Measurements from ENCODE around the gene MPRIP.
A peak's percentile ranks its signal among the peaks of the same experiment; 100 is the strongest.
"Not testable (repeated sequence)": the region's sequence is repeated elsewhere in the genome, so short reads cannot be mapped to it uniquely, and the experiment has no call there.

The MPRIP gene

GRCh38 chr17:17014748-17015124, 27.5 kb upstream of the MPRIP start:
- not testable (repeated sequence) for DNase-seq

DNA sequence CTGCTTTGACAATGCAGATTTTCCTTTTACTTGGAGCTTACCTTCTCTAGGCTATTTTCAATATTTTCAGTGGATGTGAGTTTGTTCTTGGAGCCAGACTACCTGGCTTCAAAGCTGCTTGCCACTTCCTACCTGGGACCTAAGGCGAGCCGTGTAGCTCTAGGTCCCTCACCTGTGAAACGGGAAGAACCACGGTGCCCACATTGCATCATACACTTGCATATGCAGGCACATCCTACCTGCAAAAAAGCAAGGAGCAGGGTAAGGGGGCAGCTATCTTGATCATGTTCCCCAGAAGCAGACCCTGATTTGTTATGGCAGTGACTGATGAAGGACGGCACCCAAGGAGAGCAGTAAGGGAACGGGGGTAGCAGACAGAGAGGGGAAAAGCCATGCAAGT, 27.0 kb upstream of the MPRIP start:
- DNase-seq: no peak

GRCh38 chr17:17016199-17017197, 25.8 kb upstream of the MPRIP start:
- peak; percentile 50 for DNase-seq

- no peak for DNase-seq
These were observed 24.8 kb upstream of the MPRIP start for GRCh38 chr17:17017343-17018014.

DNA sequence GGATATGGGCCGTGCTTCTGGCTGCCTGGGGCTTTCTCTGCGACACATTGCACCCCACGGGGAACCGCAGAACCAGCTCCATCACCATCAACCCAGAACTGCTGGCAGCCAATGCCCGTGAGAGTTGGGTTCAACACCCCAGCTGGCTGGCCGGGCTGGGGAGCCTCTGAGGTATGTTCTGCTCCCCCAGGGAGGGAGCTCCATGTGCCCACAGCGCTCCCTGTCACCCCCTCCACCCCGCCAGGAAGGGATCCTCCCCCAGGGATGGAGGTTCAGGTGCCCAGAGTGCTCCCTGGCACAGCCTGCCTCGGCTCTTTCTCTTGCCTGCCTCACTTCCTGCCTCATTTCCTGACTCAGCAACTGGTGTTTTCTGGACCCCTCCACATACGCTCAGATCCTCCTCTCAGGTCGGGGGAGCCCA, 24.2 kb upstream of the MPRIP start:
- no peak for DNase-seq

- DNase-seq: no peak
These were observed 23.4 kb upstream of the MPRIP start for GRCh38 chr17:17018612-17019429.

- no peak for DNase-seq
These were observed 22.9 kb upstream of the MPRIP start for GRCh38 chr17:17019430-17019762.

GRCh38 chr17:17019891-17020456, 22.3 kb upstream of the MPRIP start:
- no peak for DNase-seq

DNA sequence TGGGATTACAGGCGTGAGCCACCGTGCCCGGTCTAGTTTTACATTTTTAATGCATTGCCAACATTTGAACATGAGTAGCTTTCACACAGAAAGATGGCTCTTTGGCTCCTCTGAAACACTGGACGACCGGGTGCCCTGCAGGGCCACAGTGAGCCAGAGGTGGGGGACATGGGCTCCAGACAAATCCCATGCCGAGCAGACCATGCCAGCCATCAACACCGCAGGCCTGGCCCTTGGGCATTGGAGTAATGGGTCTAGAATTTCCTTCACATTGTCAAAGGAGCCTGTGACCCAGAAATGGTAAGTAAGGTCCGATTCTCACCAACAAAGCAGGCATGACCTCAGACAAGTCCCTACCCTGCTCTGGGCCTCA, 21.4 kb upstream of the MPRIP start:
- DNase-seq: no peak

GRCh38 chr17:17021194-17021863, 20.9 kb upstream of the MPRIP start:
- no peak for DNase-seq

DNA sequence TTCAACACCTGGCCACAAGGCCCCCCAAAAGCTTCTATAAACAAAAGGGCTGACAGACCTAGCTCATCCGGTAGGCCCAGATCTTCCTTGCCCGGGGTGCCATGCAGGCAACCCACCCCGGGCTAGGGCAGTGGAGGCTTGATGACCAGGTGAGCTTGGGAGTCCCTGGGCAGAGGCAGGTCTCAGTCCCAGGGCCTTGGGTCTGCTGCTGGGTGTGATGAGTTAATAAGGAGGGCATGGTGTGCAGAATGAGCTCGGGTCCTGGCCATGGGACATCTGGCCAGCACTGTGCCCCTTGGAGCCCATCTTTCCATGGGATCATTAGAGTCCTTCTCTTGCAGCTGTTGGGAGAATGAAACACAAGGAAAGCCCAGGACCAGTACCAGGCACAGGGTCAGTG, 20.2 kb upstream of the MPRIP start:
- no peak for DNase-seq

DNA sequence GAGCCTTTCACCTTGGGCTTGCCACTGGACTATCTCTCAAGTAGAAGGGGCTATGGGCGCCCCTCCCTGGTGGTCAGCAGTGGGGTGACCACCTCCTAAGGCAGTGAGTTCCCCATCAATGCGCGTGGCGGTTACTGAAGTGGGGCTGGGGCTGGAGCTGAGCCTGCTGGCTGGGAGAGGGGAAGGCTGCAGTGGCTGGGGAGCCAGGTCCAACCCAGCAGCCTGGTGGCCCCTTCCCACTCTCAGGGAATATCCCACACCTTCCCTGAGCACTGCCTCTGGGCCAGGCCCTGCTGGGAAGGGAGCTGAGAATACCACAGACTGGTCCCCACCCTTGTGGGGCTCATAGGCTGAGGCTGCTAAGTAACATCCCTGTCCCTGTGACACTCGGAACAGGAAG, 19.8 kb upstream of the MPRIP start:
- DNase-seq: no peak

GRCh38 chr17:17024778-17025300, 17.4 kb upstream of the MPRIP start:
- DNase-seq: no peak

DNA sequence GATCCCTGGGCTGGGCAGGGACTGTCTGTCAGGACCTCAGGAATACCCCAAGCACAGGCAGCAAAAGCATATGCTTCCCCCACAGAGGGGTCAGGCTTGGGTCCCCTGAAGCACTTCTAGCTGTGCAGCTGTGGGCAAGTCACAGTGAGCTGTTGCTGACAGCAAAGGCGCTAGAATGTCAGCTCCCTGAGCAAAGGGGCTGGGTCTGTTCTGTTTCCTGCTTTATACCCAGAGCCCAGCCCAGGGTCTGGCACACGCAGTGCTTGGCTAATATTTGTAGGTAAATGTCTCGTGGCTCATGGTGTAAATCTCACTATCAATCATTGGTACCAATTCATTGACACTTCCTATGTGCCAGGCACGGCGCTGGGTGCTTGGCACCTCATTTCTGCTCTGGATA, 16.6 kb upstream of the MPRIP start:
- no peak for DNase-seq

DNA sequence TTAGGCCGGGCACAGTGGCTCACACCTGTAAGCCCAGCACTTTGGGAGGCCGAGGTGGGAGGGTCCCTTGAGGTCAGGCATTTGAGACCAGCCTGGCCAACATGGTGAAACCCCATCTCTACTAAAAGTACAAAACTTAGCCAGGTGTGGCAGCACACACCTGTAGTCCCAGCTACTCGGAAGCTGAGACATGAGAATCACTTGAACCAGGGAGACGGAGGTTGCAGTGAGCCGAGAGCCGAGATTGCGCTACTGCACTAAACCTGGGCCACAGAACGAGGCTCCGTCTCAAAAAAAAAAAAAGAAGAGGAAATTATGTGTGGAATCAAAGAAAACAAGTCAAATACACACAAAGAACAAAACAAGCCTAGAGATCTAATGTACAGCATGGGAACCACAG, 16.1 kb upstream of the MPRIP start:
- DNase-seq: no peak

GRCh38 chr17:17027442-17028058, 14.7 kb upstream of the MPRIP start:
- DNase-seq: no peak

GRCh38 chr17:17028059-17028877, 14.0 kb upstream of the MPRIP start:
- no peak for DNase-seq

DNA sequence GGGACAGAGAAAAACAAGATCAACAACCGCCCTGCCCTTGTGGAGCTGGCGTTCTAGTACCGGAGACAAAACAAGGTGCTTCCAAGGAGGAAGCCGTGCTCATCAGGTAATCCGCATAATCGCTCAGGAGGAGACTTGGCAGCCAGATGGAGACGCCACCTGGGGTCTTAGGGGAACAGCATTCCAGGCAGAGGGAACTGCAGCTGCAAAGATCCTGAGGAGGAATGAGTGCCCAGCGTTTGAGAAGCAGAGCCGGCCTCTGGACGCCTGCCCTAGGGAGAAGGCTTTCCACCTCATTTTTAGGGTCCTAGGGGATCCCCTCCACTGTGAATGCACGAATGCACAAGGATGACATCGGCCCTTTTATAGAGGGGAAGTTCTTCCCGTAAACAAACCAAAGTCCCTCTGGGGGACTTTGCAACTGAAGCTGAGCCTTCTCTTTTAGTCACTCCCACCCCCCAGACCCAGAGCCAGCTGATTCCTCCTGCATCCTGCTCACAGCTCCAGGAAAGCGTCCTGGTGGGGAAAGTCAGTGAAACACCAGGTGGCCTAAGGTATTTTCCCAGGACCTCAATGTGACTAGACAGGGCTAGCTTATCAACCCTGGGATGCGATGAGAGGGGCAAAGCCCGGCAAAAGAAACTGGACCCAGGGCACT, 13.2 kb upstream of the MPRIP start:
- DNase-seq: no peak

- DNase-seq: no peak
These were observed 12.3 kb upstream of the MPRIP start for GRCh38 chr17:17029938-17030337.

DNA sequence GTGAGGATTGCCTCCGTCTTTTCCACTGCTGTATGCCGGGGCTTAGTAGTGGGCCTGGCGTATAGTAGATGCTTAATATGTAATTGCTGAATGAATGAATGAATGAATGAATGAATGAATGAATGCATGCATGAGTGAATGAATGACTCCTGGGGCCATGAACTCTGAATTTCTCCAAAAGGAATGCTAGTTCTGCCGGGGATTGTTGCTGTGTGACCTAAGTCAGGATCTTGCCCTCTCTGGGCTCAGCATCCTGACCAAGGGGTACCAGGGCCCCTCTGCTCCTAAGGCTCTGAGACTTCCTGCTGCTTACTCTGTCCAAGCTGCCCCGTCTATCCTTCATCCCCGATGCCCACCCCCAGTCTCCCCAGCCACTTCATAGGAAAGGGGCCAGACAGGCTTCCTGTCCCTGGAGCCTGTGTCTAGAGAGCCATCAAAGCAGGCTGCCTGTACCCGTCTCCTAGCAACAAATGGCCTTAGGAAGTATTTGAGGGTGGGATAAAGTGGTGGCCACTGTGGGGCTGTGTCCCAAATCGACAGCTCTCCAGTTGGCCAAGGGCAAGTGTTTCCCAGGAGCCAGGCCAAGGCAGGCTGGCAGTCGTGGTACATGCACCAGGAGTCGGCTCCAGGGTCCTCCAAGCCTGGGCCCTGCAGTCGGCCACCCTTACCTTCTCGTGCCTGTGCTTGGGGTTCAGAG, 11.6 kb upstream of the MPRIP start:
- no peak for DNase-seq
